Osteocyte (in vitro differentiated cells): ENCODE measurements around the gene SLC35F3. TPM values are rescaled to one million over a fixed set of nuclear protein-coding genes. Genes with fewer than 3 reads are reported as not detected.

Experiments used
- DNase-seq: peaks from one replicate; pipeline ENCODE4 v3.0.0; 2021; ENCODE audit warnings: mixed read lengths; ENCODE audit not compliant: unreplicated experiment; ENCODE audit errors: extremely low spot score
- H3K27ac Mint-ChIP-seq: one replicate; pipeline ENCODE4 v1.8.0; 2021; ENCODE audit warnings: mild to moderate bottlenecking, mixed read lengths; ENCODE audit not compliant: unreplicated experiment
- H3K27me3 Mint-ChIP-seq: one replicate; pipeline ENCODE4 v1.8.0; 2021; ENCODE audit warnings: mixed read lengths; ENCODE audit not compliant: unreplicated experiment
- H3K36me3 Mint-ChIP-seq: one replicate; pipeline ENCODE4 v1.8.0; 2021; ENCODE audit warnings: mixed read lengths; ENCODE audit not compliant: unreplicated experiment
- H3K4me1 Mint-ChIP-seq: one replicate; pipeline ENCODE4 v1.8.0; 2021; ENCODE audit warnings: mixed read lengths; ENCODE audit not compliant: unreplicated experiment
- H3K4me3 Mint-ChIP-seq: one replicate; pipeline ENCODE4 v1.8.0; 2021; ENCODE audit warnings: mild to moderate bottlenecking, moderate library complexity, mixed read lengths; ENCODE audit not compliant: unreplicated experiment
- H3K9me3 Mint-ChIP-seq: one replicate; pipeline ENCODE4 v1.8.0; 2021; ENCODE audit warnings: mixed read lengths; ENCODE audit not compliant: unreplicated experiment
- total RNA-seq: library from RNA; stranded (reverse); gene quantifications from 2 replicates; pipeline ENCODE4 v1.2.1, GENCODE V29; 2021
- TF ChIP-seq, protein P1 (sequence below): fragments of 200-600 bp; sonication (generic); IDR thresholded peaks from 2 replicates; pipeline ENCODE4 v1.5.0; 2021; ENCODE audit warnings: antibody characterized with exemption, mild to moderate bottlenecking, moderate library complexity

Gene SLC35F3
- total RNA-seq, 1 donor from 2014 or later, result not detected

DNA sequence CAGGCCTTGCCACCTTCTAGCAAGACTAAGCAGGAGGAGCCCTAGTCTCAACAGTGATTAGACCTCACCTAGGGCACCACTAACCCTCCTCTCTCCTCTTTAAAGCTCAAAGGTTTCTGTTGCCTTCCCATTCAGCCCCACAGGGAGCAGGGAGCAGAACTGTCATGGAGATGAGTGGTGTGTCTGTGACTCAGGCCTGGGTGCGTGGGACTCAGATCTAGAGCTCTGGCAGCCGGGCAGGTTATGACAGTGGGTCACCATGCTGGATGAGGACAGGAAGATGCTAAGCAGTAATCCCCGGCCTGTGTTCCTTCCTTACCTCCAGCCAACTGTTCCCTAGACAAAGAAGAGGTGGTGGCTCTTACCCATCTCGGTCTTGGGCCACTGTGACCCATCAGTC is 408.7 kb downstream of the SLC35F3 start:
- Mint-ChIP-seq H3K27me3 (peaks cover 14% of the 10 kb centered on the region), H3K36me3 (no peaks in the 10 kb centered on the region), H3K4me1 (peaks cover 5% of the 10 kb centered on the region), H3K27ac (no peak overlapping the region), H3K4me3 (no peak overlapping the region), H3K9me3 (no peaks in the 10 kb centered on the region)
- no peak for DNase-seq
- TF ChIP-seq, protein P1, sequence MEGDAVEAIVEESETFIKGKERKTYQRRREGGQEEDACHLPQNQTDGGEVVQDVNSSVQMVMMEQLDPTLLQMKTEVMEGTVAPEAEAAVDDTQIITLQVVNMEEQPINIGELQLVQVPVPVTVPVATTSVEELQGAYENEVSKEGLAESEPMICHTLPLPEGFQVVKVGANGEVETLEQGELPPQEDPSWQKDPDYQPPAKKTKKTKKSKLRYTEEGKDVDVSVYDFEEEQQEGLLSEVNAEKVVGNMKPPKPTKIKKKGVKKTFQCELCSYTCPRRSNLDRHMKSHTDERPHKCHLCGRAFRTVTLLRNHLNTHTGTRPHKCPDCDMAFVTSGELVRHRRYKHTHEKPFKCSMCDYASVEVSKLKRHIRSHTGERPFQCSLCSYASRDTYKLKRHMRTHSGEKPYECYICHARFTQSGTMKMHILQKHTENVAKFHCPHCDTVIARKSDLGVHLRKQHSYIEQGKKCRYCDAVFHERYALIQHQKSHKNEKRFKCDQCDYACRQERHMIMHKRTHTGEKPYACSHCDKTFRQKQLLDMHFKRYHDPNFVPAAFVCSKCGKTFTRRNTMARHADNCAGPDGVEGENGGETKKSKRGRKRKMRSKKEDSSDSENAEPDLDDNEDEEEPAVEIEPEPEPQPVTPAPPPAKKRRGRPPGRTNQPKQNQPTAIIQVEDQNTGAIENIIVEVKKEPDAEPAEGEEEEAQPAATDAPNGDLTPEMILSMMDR, result no peak

DNA sequence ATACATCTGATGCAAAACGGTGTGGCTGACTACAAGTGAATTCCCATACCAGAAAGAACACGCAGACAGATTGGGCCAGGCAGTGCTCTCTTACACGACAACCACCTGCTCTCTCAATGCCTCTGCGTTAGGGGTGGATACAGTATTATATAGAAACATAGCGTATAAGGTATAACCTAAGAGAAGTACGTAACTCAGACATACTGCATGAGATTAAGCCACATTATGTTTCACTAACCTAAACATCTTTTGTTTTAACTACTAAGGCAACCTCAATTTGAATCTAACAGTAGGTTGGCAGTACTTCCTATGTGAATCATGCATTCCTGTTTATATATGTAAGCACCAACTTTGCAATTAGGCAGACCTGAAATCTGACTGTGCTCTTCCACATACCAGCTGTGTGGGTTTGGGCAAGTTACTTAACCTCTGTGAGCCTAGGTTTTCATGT is 410.6 kb downstream of the SLC35F3 start:
- TF ChIP-seq, protein P1, result no peak
- H3K4me1 Mint-ChIP-seq, result peaks cover 3% of the 10 kb centered on the region
- H3K4me3 Mint-ChIP-seq, result no peak overlapping the region
- DNase-seq, result no peak
- H3K27me3 Mint-ChIP-seq, result peaks cover 17% of the 10 kb centered on the region
- no peaks in the 10 kb centered on the region for H3K9me3 Mint-ChIP-seq
- no peak overlapping the region for H3K27ac Mint-ChIP-seq
- H3K36me3 Mint-ChIP-seq, result no peaks in the 10 kb centered on the region

DNA sequence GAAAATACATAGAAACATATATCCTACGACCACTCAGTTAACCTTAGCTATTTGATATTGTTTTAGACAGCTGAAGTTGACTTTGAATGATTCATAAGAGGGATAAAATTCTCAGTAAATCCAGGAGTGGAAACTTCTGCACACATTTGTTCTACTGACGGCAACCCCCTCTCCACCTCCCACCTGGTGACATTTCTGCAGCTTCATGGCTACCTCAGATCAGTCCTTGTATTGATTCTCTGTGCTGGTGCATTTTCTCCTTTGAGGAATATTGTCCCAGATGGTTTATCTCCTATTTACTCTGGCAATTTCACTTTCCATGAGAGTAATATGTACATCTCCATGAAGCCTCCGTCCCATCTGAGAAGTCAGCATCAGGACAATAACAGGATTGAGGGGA is 411.1 kb downstream of the SLC35F3 start:
- no peak for DNase-seq
- H3K27me3 Mint-ChIP-seq, result peaks cover 15% of the 10 kb centered on the region
- H3K27ac Mint-ChIP-seq, result no peak overlapping the region
- H3K9me3 Mint-ChIP-seq, result no peaks in the 10 kb centered on the region
- no peak overlapping the region for H3K4me3 Mint-ChIP-seq
- H3K4me1 Mint-ChIP-seq, result no peaks in the 10 kb centered on the region
- TF ChIP-seq, protein P1, result no peak
- H3K36me3 Mint-ChIP-seq, result no peaks in the 10 kb centered on the region

DNA sequence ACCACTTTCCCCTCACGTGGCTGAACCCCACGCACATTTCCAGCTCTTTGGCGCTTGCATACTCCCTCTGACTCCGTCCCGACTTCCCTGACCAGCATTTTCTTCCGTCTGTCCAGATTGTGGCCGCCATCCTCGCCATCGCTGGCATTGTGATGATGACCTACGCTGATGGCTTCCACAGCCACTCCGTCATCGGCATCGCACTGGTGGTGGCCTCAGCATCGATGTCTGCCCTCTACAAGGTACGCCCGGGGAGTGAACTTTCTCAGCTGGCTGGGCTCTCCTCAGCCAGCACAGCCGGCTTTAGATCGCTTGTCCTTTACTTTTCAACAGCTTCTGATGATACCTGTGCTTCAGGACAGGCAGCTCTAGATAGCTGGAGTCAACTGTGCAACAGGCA is 412.0 kb downstream of the SLC35F3 start:
- TF ChIP-seq, protein P1, result no peak
- no peak for DNase-seq
- Mint-ChIP-seq H3K27ac (no peak overlapping the region), H3K4me3 (no peak overlapping the region), H3K4me1 (no peaks in the 10 kb centered on the region), H3K36me3 (no peaks in the 10 kb centered on the region), H3K9me3 (no peaks in the 10 kb centered on the region), H3K27me3 (peaks cover 13% of the 10 kb centered on the region)

DNA sequence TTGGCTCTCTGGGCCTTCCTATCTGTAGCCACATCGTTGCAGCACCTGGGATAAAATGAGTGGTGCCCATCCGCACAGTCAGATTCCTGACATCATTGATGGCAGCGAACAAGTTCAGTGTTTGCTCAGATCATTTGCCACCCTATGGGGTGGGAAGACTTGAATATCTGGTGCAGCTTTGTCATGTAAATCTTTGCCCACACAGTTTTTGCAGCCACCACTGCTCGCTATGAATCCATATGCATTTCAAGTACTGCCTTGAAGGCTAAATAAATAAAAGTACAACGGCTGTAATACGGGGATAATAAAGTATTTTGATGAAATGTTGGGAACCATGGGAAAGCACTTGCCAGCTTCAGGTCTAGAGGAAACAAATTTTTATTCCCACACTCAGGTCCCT is 412.5 kb downstream of the SLC35F3 start:
- DNase-seq, result no peak
- no peaks in the 10 kb centered on the region for H3K36me3 Mint-ChIP-seq
- H3K4me3 Mint-ChIP-seq, result no peak overlapping the region

More for the DNA sequence above, 412.5 kb downstream of the SLC35F3 start:
- Mint-ChIP-seq H3K4me1 (no peaks in the 10 kb centered on the region), H3K9me3 (no peaks in the 10 kb centered on the region), H3K27ac (no peak overlapping the region), H3K27me3 (peaks cover 12% of the 10 kb centered on the region)
- TF ChIP-seq, protein P1, result no peak
